OCI-LY1 (cell line): ENCODE results near the gene HYAL1.

ENCODE experiments used
- EZH2 ChIP-seq: fragments of 200-600 bp; sonication (generic), shearing (Covaris generic); IDR thresholded peaks from 2 replicates; pipeline ENCODE4 v1.8.0; 2017; ENCODE audit warnings: borderline replicate concordance, mixed run types, mild to moderate bottlenecking, antibody characterized with exemption, low read length, moderate library complexity, mixed read lengths
- TF ChIP-seq, protein P1 (sequence below): fragments of 200-600 bp; sonication (generic), shearing (Covaris generic); IDR thresholded peaks from 2 replicates; pipeline ENCODE4 v1.5.1; 2017; ENCODE audit warnings: mild to moderate bottlenecking, antibody characterized with exemption, low read length, moderate library complexity, mixed read lengths

DNA sequence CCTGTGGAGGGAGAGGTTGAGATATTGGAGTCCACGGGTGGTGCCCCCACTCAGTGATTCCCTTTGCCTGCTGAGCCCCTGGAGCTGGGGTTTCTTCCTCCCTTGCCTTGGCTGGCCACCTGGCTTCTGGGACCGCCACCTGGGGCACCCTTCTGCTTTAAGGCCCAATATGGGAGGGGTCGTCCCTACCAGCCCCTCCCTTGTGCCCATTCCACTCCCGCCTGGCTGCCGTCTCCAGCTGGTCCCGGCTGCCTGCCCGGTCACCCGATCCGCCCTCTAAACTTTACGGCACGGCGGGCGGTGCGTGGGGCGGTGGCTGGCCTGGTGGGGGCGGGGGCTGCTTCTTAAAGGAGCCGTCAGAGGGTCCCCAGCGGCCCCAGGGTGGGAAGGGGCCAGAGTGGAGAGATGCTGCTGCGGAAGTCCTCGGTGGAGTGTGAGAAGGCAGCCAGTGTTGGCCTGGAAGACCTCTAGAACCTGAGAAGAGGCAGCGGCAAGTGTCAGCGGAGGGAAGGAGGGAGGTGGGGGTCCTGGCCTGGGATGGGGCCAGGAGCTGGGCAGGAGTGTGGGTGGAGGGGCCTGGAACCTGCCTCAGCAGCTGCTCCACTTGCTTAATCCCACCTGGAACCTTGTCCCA lies 36.0 kb downstream of the HYAL1 start:
- TF ChIP-seq, protein P1, sequence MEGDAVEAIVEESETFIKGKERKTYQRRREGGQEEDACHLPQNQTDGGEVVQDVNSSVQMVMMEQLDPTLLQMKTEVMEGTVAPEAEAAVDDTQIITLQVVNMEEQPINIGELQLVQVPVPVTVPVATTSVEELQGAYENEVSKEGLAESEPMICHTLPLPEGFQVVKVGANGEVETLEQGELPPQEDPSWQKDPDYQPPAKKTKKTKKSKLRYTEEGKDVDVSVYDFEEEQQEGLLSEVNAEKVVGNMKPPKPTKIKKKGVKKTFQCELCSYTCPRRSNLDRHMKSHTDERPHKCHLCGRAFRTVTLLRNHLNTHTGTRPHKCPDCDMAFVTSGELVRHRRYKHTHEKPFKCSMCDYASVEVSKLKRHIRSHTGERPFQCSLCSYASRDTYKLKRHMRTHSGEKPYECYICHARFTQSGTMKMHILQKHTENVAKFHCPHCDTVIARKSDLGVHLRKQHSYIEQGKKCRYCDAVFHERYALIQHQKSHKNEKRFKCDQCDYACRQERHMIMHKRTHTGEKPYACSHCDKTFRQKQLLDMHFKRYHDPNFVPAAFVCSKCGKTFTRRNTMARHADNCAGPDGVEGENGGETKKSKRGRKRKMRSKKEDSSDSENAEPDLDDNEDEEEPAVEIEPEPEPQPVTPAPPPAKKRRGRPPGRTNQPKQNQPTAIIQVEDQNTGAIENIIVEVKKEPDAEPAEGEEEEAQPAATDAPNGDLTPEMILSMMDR, result no peak
- no peak for TF ChIP-seq EZH2
